Right forelimb (tissue), 1 donor: ENCODE measurements around the gene SLC35F1.

Experiments used
- DNase-seq: peaks from one replicate; pipeline ENCODE4 v3.0.0-alpha.2; 2018

SLC35F1 gene

DNA sequence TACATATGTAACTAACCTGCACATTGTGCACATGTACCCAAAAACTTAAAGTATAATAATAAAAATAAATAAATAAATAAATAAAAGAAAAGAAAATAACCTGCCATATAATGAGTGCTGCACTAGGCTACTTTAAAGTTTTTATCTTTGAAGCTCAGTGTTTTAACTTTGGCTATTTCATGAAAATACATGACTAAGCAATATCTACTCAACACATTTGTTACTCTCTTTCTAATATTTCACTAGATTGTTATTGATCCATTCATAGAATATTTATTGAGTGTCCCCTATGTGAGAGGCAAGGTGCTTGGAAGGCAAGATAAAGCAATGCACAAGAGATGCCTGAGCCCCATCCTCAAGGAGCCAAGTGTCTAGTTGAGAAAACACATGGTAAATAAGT lies 221.7 kb downstream of the SLC35F1 start:
- DNase-seq = no peak

DNA sequence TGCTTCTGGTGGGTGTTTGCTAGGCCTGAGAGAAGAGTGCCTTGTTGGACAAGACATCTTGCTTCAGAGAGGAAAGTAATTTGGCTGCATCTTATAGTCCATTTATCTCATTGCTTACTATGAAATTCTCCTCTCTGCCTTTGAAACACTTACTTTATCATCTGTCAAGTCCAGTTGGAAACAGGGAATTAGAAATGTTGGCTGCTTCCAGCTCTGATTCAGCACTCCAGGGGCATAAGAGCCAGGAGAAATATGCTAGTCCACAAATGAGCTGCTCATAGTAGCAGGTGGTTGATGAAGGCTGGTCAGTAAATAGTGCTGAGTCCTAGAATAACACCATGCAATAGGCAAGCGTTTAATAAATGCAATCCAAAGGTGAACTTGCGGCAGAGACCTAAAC lies 227.1 kb downstream of the SLC35F1 start:
- DNase-seq = no peak

- DNase-seq = no peak
These were observed 227.7 kb downstream of the SLC35F1 start for GRCh38 chr6:118134736-118135135.

- no peak for DNase-seq
These were observed 228.3 kb downstream of the SLC35F1 start for GRCh38 chr6:118135371-118135770.

- no peak for DNase-seq
These were observed 234.1 kb downstream of the SLC35F1 start for GRCh38 chr6:118141211-118141610.

DNA sequence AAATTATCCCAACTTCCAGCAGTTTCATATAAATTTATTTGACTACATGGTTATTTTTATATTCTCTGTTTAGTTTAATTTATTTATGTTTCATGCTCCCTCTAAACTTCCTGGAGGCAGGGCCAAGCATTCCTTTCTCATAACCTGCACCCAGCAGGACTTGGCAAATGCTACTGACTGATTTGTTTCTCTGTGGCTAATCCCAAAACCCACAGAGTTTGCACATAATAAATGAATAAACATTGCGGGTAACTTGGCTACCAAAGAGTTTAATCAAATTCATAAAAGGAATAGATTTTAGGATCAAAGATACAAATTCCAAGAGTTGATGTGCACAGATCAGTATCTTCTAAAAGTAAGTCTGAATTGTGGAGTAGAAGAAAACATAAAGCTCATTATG lies 239.5 kb downstream of the SLC35F1 start:
- DNase-seq = no peak

GRCh38 chr6:118147511-118147910 lies 240.4 kb downstream of the SLC35F1 start:
- no peak for DNase-seq

DNA sequence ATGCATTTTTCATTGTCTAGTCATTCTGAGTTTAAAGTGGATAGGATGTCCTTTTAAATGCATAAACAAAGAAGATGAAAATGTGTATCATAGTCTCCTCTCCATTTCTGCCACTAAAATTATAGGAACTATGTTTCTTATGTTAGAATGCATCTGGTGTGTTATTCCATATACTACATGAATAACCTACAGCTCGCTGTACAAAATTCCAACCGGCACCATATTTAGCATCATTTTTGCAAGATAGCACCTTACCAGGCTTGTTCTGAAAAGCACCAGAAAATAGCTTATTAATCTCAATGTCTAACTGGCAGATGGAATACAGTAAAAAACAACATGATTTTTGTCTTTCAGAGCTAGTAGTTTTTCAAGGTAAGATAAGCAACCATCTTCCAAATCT lies 241.5 kb downstream of the SLC35F1 start:
- no peak for DNase-seq

GRCh38 chr6:118152524-118152923 lies 245.5 kb downstream of the SLC35F1 start:
- DNase-seq = no peak

- DNase-seq = no peak
These were observed 254.3 kb downstream of the SLC35F1 start for GRCh38 chr6:118161343-118161742.

DNA sequence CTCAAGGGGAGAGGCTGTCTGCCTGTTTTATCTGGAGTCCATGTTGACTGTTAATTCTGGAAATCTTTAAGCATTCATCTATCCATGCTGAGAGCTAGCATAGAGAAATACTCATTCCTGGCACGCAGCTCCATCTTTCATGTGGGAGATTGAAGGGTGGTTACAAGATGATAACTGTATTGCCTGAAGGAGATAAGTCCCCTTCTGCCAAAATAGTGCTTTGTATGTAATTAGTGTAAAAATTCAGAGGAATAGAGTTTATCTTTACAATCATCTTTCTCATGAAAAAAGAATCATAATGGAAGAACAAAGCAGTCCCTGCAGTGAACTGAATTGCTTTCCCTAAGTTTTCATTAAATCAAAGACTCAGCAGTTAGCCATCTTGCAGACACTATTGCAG lies 256.5 kb downstream of the SLC35F1 start:
- no peak for DNase-seq

DNA sequence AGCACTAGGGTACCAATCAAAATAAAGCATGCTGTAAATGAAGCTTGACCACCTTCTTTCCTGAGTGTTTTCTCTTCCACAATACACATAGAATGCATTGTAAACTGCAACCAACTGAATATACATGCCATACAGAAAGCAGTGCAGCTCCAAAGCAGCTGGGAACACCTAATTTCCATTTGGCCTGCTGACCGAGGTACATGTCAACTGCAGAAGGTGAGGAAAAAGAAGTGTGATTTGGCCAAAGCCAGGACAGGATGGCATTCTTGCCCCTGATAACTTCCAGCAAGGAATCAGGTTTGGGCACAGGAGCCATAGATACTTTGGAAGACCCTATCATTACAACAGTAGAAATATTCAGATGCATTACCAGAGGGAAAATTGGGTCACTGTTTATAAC lies 258.4 kb downstream of the SLC35F1 start:
- no peak for DNase-seq

GRCh38 chr6:118168421-118168820 lies 261.4 kb downstream of the SLC35F1 start:
- no peak for DNase-seq

DNA sequence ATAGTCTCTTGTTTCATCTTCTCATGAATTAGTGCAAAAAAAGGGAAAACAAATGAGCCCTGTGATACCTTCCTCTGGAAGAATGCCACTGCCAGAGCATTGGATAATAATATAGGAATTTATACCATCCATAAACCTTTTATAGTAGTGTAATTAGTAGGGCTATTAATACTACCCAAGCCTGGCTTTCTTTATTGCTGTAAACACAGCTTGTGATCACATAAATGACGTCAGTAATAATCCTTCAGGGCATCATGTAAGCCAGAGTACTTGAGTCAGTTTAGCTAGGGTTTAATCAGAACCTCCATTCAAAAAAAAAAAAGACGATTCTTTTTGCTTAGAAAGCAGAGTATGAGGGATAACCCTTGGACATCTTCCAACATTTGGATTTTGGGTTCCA lies 264.8 kb downstream of the SLC35F1 start:
- no peak for DNase-seq

GRCh38 chr6:118174071-118174470 lies 267.0 kb downstream of the SLC35F1 start:
- no peak for DNase-seq

GRCh38 chr6:118177720-118178119 lies 270.7 kb downstream of the SLC35F1 start:
- no peak for DNase-seq

DNA sequence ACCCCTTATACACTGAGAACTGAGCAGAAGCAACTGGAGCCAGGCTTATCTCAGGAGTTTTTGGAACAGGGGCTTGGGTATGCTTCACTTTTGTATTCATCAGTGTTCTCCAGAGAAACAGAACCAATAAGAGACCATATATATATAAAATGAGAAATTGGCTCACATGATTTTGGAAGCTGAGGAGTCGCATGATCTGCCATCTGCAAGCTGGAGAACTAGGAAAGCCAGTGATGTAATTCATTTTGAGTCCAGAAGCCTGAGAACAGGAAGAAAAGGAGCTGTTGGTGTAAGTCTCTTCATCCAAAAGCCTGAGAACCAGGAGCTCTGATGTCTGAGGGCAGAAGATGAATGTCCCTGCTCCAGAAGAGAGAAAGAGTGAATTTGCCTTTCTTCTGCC lies 272.0 kb downstream of the SLC35F1 start:
- DNase-seq = no peak

GRCh38 chr6:118186672-118187567 lies 279.9 kb downstream of the SLC35F1 start:
- DNase-seq = no peak

DNA sequence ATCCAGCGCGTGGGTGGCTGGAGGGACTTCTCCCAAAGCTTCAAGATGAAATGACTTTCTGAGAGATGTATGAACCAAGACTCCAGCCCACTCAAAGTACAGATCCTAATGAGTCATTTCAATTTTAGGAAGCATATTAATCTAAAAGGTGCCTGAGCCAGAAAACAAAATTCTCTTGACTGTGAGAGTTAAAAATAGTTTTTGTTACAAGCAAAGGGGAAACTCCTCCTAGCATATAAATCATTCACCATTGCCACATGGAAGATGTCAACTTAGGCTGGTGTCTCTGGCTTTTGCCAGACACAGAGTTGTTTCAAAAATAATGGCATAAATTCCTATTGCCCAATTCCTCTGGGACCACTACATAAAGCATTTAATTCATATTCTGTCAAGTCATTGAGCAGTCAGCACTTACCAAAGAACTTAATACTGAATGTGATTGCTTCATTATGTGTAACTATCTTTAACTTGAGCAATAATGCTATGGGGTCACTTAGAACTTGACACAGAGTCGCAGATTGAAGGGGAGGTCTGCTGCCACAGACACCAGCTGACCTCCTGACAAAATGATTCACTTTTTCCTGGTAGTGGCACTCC lies 280.6 kb downstream of the SLC35F1 start:
- no peak for DNase-seq

DNA sequence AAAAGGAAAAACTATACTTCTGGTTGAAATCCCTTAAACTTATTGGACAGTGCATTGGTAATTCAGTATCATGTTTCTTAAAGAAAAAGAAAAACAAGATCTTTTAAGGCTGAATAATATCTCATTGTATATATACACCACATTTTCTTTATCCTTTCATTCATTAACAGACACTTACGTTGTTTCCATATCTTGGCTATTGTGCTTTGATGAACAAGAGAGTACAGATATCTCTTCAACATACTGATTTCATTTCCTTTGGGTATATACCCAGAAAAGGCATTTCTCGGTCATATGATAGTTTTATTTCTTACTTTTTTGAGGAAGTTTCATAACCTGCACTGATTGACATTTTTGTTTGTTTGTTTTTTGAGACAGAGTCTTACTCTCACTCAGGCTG lies 281.5 kb downstream of the SLC35F1 start:
- DNase-seq = no peak

DNA sequence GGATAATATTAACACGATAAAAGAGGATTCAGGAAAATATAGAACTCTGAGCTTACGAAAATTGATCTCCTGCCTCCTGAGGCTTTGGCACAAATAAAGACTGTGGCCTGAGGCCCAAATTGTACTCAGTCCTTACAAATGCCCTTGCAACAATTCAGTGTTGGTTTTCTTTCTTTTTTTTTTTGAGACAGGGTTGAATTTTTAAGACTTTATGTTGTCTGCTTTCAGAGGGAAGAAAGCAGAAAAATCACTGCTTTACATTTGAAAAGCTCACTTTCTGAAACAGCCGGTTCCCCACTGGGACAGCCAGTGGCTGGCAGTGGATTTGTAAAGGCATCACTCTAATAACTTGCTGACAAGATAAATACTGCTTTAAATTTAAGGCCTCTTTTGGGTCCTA lies 290.5 kb downstream of the SLC35F1 start:
- DNase-seq = no peak

DNA sequence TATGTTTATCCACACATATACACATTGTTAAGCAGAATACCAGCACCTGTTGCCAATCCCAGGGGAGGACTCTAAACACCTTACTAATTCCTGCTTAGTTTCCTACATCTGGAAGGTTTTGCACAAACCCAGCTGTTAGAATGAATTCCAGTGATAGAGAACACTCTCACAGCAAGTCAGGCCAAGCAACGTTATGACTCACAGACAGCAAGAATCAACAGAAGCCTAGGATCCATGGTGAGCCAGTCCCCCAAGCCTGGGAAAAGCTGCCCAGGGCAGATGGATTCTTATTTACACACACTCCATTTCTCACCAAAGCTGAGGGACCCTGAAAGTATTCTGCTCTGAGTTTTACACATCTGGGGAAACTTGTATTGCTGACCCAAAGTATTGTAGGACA lies 291.7 kb downstream of the SLC35F1 start:
- no peak for DNase-seq

GRCh38 chr6:118200160-118200559 lies 293.1 kb downstream of the SLC35F1 start:
- DNase-seq = no peak

- DNase-seq = no peak
These were observed 295.5 kb downstream of the SLC35F1 start for GRCh38 chr6:118202517-118202916.

DNA sequence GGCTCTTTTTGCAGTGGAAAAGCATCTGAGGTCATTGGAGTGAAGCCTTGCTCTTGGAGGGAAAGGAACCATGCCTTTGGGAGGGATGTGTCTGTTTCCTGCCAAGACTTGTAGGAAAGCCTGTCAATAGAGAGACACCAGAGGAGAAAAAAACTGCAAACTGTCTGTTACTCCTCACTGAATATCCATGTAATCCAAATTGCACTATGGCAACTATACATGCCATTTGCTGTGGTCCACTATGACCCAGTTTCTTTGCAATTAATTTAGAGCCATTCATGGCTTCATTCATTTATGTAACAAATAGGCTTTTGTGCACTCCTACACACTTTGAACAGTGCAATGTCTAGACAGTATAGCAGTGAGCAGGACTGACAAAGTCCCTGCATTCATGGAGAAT lies 296.5 kb downstream of the SLC35F1 start:
- DNase-seq = no peak
